CD4-positive, alpha-beta T cell treated with Interleukin-2 at 100 ng/mL for 4 hours (primary cell): ENCODE measurements around the gene SERPINB8.
A peak's percentile ranks its signal among the peaks of the same experiment; 100 is the strongest.
"Not testable (repeated sequence)": the region's sequence is repeated elsewhere in the genome, so short reads cannot be mapped to it uniquely, and the experiment has no call there.

Source experiments
- DNase-seq: peaks from one replicate; pipeline ENCODE4 v3.0.0-alpha.2; 2020; ENCODE audit warnings: low spot score

The SERPINB8 gene

GRCh38 chr18:63969942-63970808 is at the start of gene SERPINB8:
Gene SERPINB8, plus strand, starts transcription at chr18:63970081. Its CDS starts 8,228 bp downstream, at chr18:63978309.
- DNase-seq, result peak; percentile 83

- no peak for DNase-seq
Observed at GRCh38 chr18:63922049-63922448, 47.8 kb upstream of the SERPINB8 start.

GRCh38 chr18:63924551-63924950 is 45.3 kb upstream of the SERPINB8 start:
- DNase-seq, result no peak

- DNase-seq, result no peak
Observed at GRCh38 chr18:63928331-63928730, 41.5 kb upstream of the SERPINB8 start.

GRCh38 chr18:63929369-63929768 is 40.5 kb upstream of the SERPINB8 start:
- not testable (repeated sequence) for DNase-seq

- DNase-seq, result no peak
Observed at GRCh38 chr18:63930773-63931354, 39.0 kb upstream of the SERPINB8 start.

- DNase-seq, result peak; percentile 62
Observed at GRCh38 chr18:63936156-63936931, 33.5 kb upstream of the SERPINB8 start.

- no peak for DNase-seq
Observed at GRCh38 chr18:63936932-63937393, 32.9 kb upstream of the SERPINB8 start.

GRCh38 chr18:63940008-63940407 is 29.9 kb upstream of the SERPINB8 start:
- no peak for DNase-seq

GRCh38 chr18:63940543-63941050 is 29.3 kb upstream of the SERPINB8 start:
- DNase-seq, result not testable (repeated sequence)

- no peak for DNase-seq
Observed at GRCh38 chr18:63947051-63947790, 22.7 kb upstream of the SERPINB8 start.

- peak; percentile 47 for DNase-seq
Observed at GRCh38 chr18:63949068-63949737, 20.7 kb upstream of the SERPINB8 start, which contains the start of gene HMSD. Gene HMSD, plus strand, starts transcription at chr18:63949301. Its CDS starts 4,155 bp downstream, at chr18:63953456.

GRCh38 chr18:63951302-63951705 is 18.6 kb upstream of the SERPINB8 start:
- no peak for DNase-seq

- no peak for DNase-seq
Observed at GRCh38 chr18:63953811-63954210, 16.1 kb upstream of the SERPINB8 start.

GRCh38 chr18:63956755-63957154 is 13.1 kb upstream of the SERPINB8 start:
- DNase-seq, result no peak

GRCh38 chr18:63960891-63961290 is 9.0 kb upstream of the SERPINB8 start:
- DNase-seq, result no peak

- DNase-seq, result no peak
Observed at GRCh38 chr18:63961435-63961980, 8.4 kb upstream of the SERPINB8 start.

- no peak for DNase-seq
Observed at GRCh38 chr18:63962137-63962536, 7.7 kb upstream of the SERPINB8 start.

- peak; percentile 75 for DNase-seq
Observed at GRCh38 chr18:63963615-63964256, 6.1 kb upstream of the SERPINB8 start.

GRCh38 chr18:63964908-63965307 is 5.0 kb upstream of the SERPINB8 start:
- no peak for DNase-seq
